ENCODE data around the gene COL13A1. TPM values are rescaled to one million over a fixed set of nuclear protein-coding genes. Genes with fewer than 3 reads are reported as not detected.

COL13A1 gene
- total and polyA plus RNA-seq, 10 donors = 4.1 to 16.1 (median 9.5) TPM

GRCh38 chr10:69884686-69885085, 83.0 kb downstream of the COL13A1 start:
- 81 to 93% (median 91%) methylated on average over 5 of the region's 5 CpGs for WGBS, 5 donors
- Histone ChIP-seq H3K4me3 (no peak overlapping the region), H3K27ac (no peak overlapping the region), H3K36me3 (no peaks in the 10 kb centered on the region), H3K4me1 (peaks cover 0 to under 1% (median 0%) of the 10 kb centered on the region in 6 donors), H3K27me3 (replicated peaks in 1 of 7) (peaks cover 0 to 34% (median 5%) of the 10 kb centered on the region in 7 donors), H3K9me3 (no peaks in the 10 kb centered on the region)
- intact Hi-C loops (cut with DNase I; ENCODE audit: low total_unique reads) = no loop called here
- DNase-seq = no peak
- TF ChIP-seq CTCF (IDR thresholded peaks at IDR 0.05 in 8 of 11, conservative IDR thresholded peaks at IDR 0.05 in 3 of 11) (no peak), POLR2A (IDR thresholded peaks at IDR 0.05) (no peak), POLR2AphosphoS5 (IDR thresholded peaks at IDR 0.05) (no peak)

- intact Hi-C loops (cut with DNase I; ENCODE audit: low total_unique reads) = no loop called here
- 65 to 87% (median 76%) methylated on average over 8 of the region's 8 CpGs for WGBS, 5 donors
- H3K4me3 ChIP-seq = no peak overlapping the region
- H3K27me3 ChIP-seq (replicated peaks in 1 of 7) = peaks cover 0 to 26% (median 0%) of the 10 kb centered on the region in 7 donors
- no peaks in the 10 kb centered on the region for H3K9me3 ChIP-seq
- peak in 6 of 11 experiments; percentile 7 to 40 (median 20) for TF ChIP-seq CTCF (IDR thresholded peaks at IDR 0.05 in 8 of 11, conservative IDR thresholded peaks at IDR 0.05 in 3 of 11)
- TF ChIP-seq POLR2A (IDR thresholded peaks at IDR 0.05) = no peak
- no peak for TF ChIP-seq POLR2AphosphoS5 (IDR thresholded peaks at IDR 0.05)
- no peak for DNase-seq
- H3K4me1 ChIP-seq = no peaks in the 10 kb centered on the region
- H3K27ac ChIP-seq = no peak overlapping the region
- no peaks in the 10 kb centered on the region for H3K36me3 ChIP-seq
Measured at GRCh38 chr10:69885379-69886013, 83.8 kb downstream of the COL13A1 start.

- H3K9me3 ChIP-seq = no peaks in the 10 kb centered on the region
- no peak overlapping the region for H3K27ac ChIP-seq
- 82 to 93% (median 84%) methylated on average over 12 of the region's 12 CpGs for WGBS, 5 donors
- TF ChIP-seq POLR2AphosphoS5 (IDR thresholded peaks at IDR 0.05) = no peak
- H3K36me3 ChIP-seq = no peaks in the 10 kb centered on the region
- peak; percentile 65 for DNase-seq
- H3K4me1 ChIP-seq = no peaks in the 10 kb centered on the region
- peaks cover 0 to 4% (median 0%) of the 10 kb centered on the region in 7 donors for H3K27me3 ChIP-seq (replicated peaks in 1 of 7)
- intact Hi-C loops (cut with DNase I; ENCODE audit: low total_unique reads) = no loop called here
- no peak overlapping the region for H3K4me3 ChIP-seq
Measured at GRCh38 chr10:69888882-69889584, 87.3 kb downstream of the COL13A1 start.

GRCh38 chr10:69890065-69890847, 88.5 kb downstream of the COL13A1 start:
- Histone ChIP-seq H3K9me3 (no peaks in the 10 kb centered on the region), H3K36me3 (no peaks in the 10 kb centered on the region), H3K4me3 (no peak overlapping the region), H3K4me1 (no peaks in the 10 kb centered on the region), H3K27ac (no peak overlapping the region), H3K27me3 (replicated peaks in 1 of 7) (peaks cover 0 to 16% (median 0%) of the 10 kb centered on the region in 7 donors)
- TF ChIP-seq CTCF (IDR thresholded peaks at IDR 0.05 in 8 of 11, conservative IDR thresholded peaks at IDR 0.05 in 3 of 11) (no peak), POLR2AphosphoS5 (IDR thresholded peaks at IDR 0.05) (no peak), POLR2A (IDR thresholded peaks at IDR 0.05) (no peak)
- intact Hi-C loops (cut with DNase I; ENCODE audit: low total_unique reads) = no loop called here
- no peak for DNase-seq
- 68 to 90% (median 74%) methylated on average over 6 to 7 of the region's 7 CpGs for WGBS, 5 donors
